Activated naive CD4-positive, alpha-beta T cell treated with anti-CD3 and anti-CD28 coated beads, Interleukin-2, amount 50 U/mL, for 72 hours (primary cell): ENCODE measurements around the gene KLHDC9. TPM values are rescaled to one million over a fixed set of nuclear protein-coding genes. Genes with fewer than 3 reads are reported as not detected.
A peak's percentile ranks its signal among the peaks of the same experiment; 100 is the strongest.

Source experiments
- ATAC-seq, 2 donors: fragments of 150-1000 bp; cut with Tn5 transposase; 2 replicates each; pipeline ENCODE4 v1.10.0; 2021; ENCODE audit warnings: mild to moderate bottlenecking in 2 of 2, moderate library complexity in 2 of 2
- DNase-seq, 2 donors: peaks; one replicate each; pipeline ENCODE4 v3.0.0; 2021 to 2022; ENCODE audit warnings: low spot score in 2 of 2
- H3K27ac Mint-ChIP-seq, 2 donors: one replicate each; pipeline ENCODE4 v1.8.0; 2022; ENCODE audit warnings: mild to moderate bottlenecking in 2 of 2, mixed read lengths in 2 of 2
- H3K36me3 Mint-ChIP-seq, 2 donors: one replicate each; pipeline ENCODE4 v1.8.0; 2022; ENCODE audit warnings: mixed read lengths in 2 of 2
- H3K9me3 Mint-ChIP-seq, 2 donors: one replicate each; pipeline ENCODE4 v1.8.0; 2022; ENCODE audit warnings: mixed read lengths in 2 of 2
- total RNA-seq, 2 donors: library from RNA; stranded (reverse); gene quantifications; one replicate each; pipeline ENCODE4 v1.2.3, GENCODE V29; 2022

Gene KLHDC9
- total RNA-seq, 2 donors from 2014 or later, result 2.2 TPM; not detected in 1

- no peak overlapping the region for H3K27ac Mint-ChIP-seq
- H3K9me3 Mint-ChIP-seq, result no peaks in the 10 kb centered on the region
- DNase-seq, result no peak
- no peak for ATAC-seq
- no peaks in the 10 kb centered on the region for H3K36me3 Mint-ChIP-seq
Measured at GRCh38 chr1:161086457-161086856, 11.7 kb upstream of the KLHDC9 start.

- no peak for DNase-seq
- no peak for ATAC-seq
- H3K27ac Mint-ChIP-seq, result no peak overlapping the region
Measured at GRCh38 chr1:161088587-161089110, 9.5 kb upstream of the KLHDC9 start.

GRCh38 chr1:161089251-161089924, 8.8 kb upstream of the KLHDC9 start, which contains the start of gene NECTIN4:
NECTIN4 (minus strand) TSS chr1:161089558; CDS start chr1:161089296, 262 bp downstream.
- ATAC-seq (no peak), DNase-seq (no peak)
- Mint-ChIP-seq H3K9me3 (no peaks in the 10 kb centered on the region), H3K27ac (no peak within 1 kb of the TSS), H3K36me3 (no peaks in the 10 kb centered on the region)

More at GRCh38 chr1:161088587-161089110, 9.5 kb upstream of the KLHDC9 start:
- Mint-ChIP-seq H3K36me3 (no peaks in the 10 kb centered on the region), H3K9me3 (no peaks in the 10 kb centered on the region)

GRCh38 chr1:161089938-161090337, 8.2 kb upstream of the KLHDC9 start:
- ATAC-seq, result no peak
- Mint-ChIP-seq H3K36me3 (no peaks in the 10 kb centered on the region), H3K9me3 (no peaks in the 10 kb centered on the region), H3K27ac (no peak overlapping the region)
- DNase-seq, result no peak

GRCh38 chr1:161090617-161091016, 7.5 kb upstream of the KLHDC9 start:
- Mint-ChIP-seq H3K9me3 (no peaks in the 10 kb centered on the region), H3K27ac (no peak overlapping the region), H3K36me3 (no peaks in the 10 kb centered on the region)
- no peak for ATAC-seq
- DNase-seq, result no peak

- Mint-ChIP-seq H3K36me3 (no peaks in the 10 kb centered on the region), H3K27ac (no peak overlapping the region), H3K9me3 (no peaks in the 10 kb centered on the region)
- ATAC-seq (no peak), DNase-seq (no peak)
Measured at GRCh38 chr1:161091093-161091492, 7.1 kb upstream of the KLHDC9 start.

- no peak for DNase-seq
- peak in 1 of 2 donors; percentile 17 for ATAC-seq
- Mint-ChIP-seq H3K36me3 (no peaks in the 10 kb centered on the region), H3K9me3 (no peaks in the 10 kb centered on the region), H3K27ac (no peak overlapping the region)
Measured at GRCh38 chr1:161091796-161092507, 6.2 kb upstream of the KLHDC9 start.

GRCh38 chr1:161092621-161093028, 5.5 kb upstream of the KLHDC9 start:
- H3K9me3 Mint-ChIP-seq, result no peaks in the 10 kb centered on the region
- no peaks in the 10 kb centered on the region for H3K36me3 Mint-ChIP-seq
- H3K27ac Mint-ChIP-seq, result no peak overlapping the region
- ATAC-seq (peak; percentile 91 to 99), DNase-seq (peak; percentile 35 to 63)

GRCh38 chr1:161094481-161094880, 3.7 kb upstream of the KLHDC9 start:
- DNase-seq, result no peak
- ATAC-seq, result no peak
- Mint-ChIP-seq H3K27ac (no peak overlapping the region), H3K9me3 (no peaks in the 10 kb centered on the region), H3K36me3 (peaks cover 0 to 6% of the 10 kb centered on the region in 2 donors)

GRCh38 chr1:161095230-161095629, 2.9 kb upstream of the KLHDC9 start:
- DNase-seq (no peak), ATAC-seq (no peak)
- Mint-ChIP-seq H3K27ac (no peak overlapping the region), H3K36me3 (peaks cover 0 to 6% of the 10 kb centered on the region in 2 donors), H3K9me3 (no peaks in the 10 kb centered on the region)

GRCh38 chr1:161096015-161096414, 2.1 kb upstream of the KLHDC9 start:
- Mint-ChIP-seq H3K27ac (no peak overlapping the region), H3K36me3 (peaks cover 0 to 6% of the 10 kb centered on the region in 2 donors), H3K9me3 (no peaks in the 10 kb centered on the region)
- no peak for ATAC-seq
- DNase-seq, result no peak

GRCh38 chr1:161096530-161096929, 1.6 kb upstream of the KLHDC9 start:
- H3K36me3 Mint-ChIP-seq, result peaks cover 0 to 6% of the 10 kb centered on the region in 2 donors
- H3K27ac Mint-ChIP-seq, result no peak overlapping the region
- no peaks in the 10 kb centered on the region for H3K9me3 Mint-ChIP-seq
- no peak for ATAC-seq
- DNase-seq, result no peak

GRCh38 chr1:161099090-161099802, 1.1 kb downstream of the KLHDC9 start:
- H3K36me3 Mint-ChIP-seq, result peaks cover 4 to 6% of the 10 kb centered on the region in 2 donors
- ATAC-seq, result no peak
- no peaks in the 10 kb centered on the region for H3K9me3 Mint-ChIP-seq
- H3K27ac Mint-ChIP-seq, result peak overlapping the region in 1 of 2 donors; percentile 22
- DNase-seq, result no peak

- no peaks in the 10 kb centered on the region for H3K9me3 Mint-ChIP-seq
- no peak overlapping the region for H3K27ac Mint-ChIP-seq
- ATAC-seq, result no peak
- peaks cover 4 to 6% of the 10 kb centered on the region in 2 donors for H3K36me3 Mint-ChIP-seq
- no peak for DNase-seq
Measured at GRCh38 chr1:161100556-161100955, 2.4 kb downstream of the KLHDC9 start.

- Mint-ChIP-seq H3K36me3 (peaks cover 17 to 20% of the 10 kb centered on the region in 2 donors), H3K9me3 (peaks cover 0 to 5% of the 10 kb centered on the region in 2 donors), H3K27ac (peak overlapping the region in 1 of 2 donors; percentile 24)
- DNase-seq, result no peak
- ATAC-seq, result no peak
Measured at GRCh38 chr1:161106431-161106830, 8.3 kb downstream of the KLHDC9 start.

GRCh38 chr1:161111117-161111516, 13.0 kb downstream of the KLHDC9 start:
- peak overlapping the region in 1 of 2 donors; percentile 50 for H3K27ac Mint-ChIP-seq
- H3K36me3 Mint-ChIP-seq, result peaks cover 15 to 29% of the 10 kb centered on the region in 2 donors
- peaks cover 0 to 5% of the 10 kb centered on the region in 2 donors for H3K9me3 Mint-ChIP-seq
- DNase-seq (no peak), ATAC-seq (no peak)

GRCh38 chr1:161111527-161111926, 13.4 kb downstream of the KLHDC9 start:
- peaks cover 10 to 29% of the 10 kb centered on the region in 2 donors for H3K36me3 Mint-ChIP-seq
- H3K9me3 Mint-ChIP-seq, result peaks cover 0 to under 1% of the 10 kb centered on the region in 2 donors
- no peak for ATAC-seq
- no peak for DNase-seq
- H3K27ac Mint-ChIP-seq, result peak overlapping the region in 1 of 2 donors; percentile 50
